Measurements from ENCODE around the gene CC2D1A.

The CC2D1A gene

GRCh38 chr19:13959141-13959961 is 53.4 kb downstream of the CC2D1A start:
- Histone ChIP-seq H3K9ac (ENCODE audit: low read length) (no peak overlapping the region), H3K4me2 (ENCODE audit: low read depth, low read length) (no peak overlapping the region), H2AFZ (ENCODE audit: low read length) (no peak overlapping the region), H3K4me3 (ENCODE audit: low read length) (no peak overlapping the region), H3K4me1 (ENCODE audit: low read length) (no peaks in the 10 kb centered on the region), H3K9me2 (replicated peaks; ENCODE audit: insufficient read depth, low read length) (no peaks in the 10 kb centered on the region), H3K79me2 (ENCODE audit: low read length) (peaks cover 3% of the 10 kb centered on the region), H3K36me3 (replicated peaks; ENCODE audit: insufficient read depth, low read length) (no peaks in the 10 kb centered on the region), H4K20me1 (ENCODE audit: insufficient read depth, low read length) (no peaks in the 10 kb centered on the region), H3K9me3 (replicated peaks; ENCODE audit: insufficient read depth, low read length) (no peaks in the 10 kb centered on the region), H3K27ac (ENCODE audit: low read length) (no peak overlapping the region), H3K27me3 (replicated peaks; ENCODE audit: insufficient read depth, low read length) (no peaks in the 10 kb centered on the region), H3F3A (ENCODE audit: insufficient read depth, low read length) (no peaks in the 10 kb centered on the region)
- no peak for TF ChIP-seq EZH2phosphoT487 (IDR thresholded peaks at IDR 0.05; ENCODE audit: low read length)
- no peak for TF ChIP-seq CTCF (IDR thresholded peaks at IDR 0.05; ENCODE audit: low read length)
- no peak for TF ChIP-seq EZH2 (optimal IDR thresholded peaks at IDR 0.05; ENCODE audit: low read depth, low read length)
- DNase-seq = no peak

GRCh38 chr19:13959962-13960862 is 54.2 kb downstream of the CC2D1A start:
- Histone ChIP-seq H3K9me2 (replicated peaks; ENCODE audit: insufficient read depth, low read length) (no peaks in the 10 kb centered on the region), H3K4me1 (ENCODE audit: low read length) (no peaks in the 10 kb centered on the region), H3F3A (ENCODE audit: insufficient read depth, low read length) (no peaks in the 10 kb centered on the region), H3K4me3 (ENCODE audit: low read length) (no peak overlapping the region), H2AFZ (ENCODE audit: low read length) (no peak overlapping the region), H3K79me2 (ENCODE audit: low read length) (no peaks in the 10 kb centered on the region), H4K20me1 (ENCODE audit: insufficient read depth, low read length) (no peaks in the 10 kb centered on the region), H3K4me2 (ENCODE audit: low read depth, low read length) (no peak overlapping the region), H3K9ac (ENCODE audit: low read length) (no peak overlapping the region), H3K27ac (ENCODE audit: low read length) (no peak overlapping the region), H3K9me3 (replicated peaks; ENCODE audit: insufficient read depth, low read length) (no peaks in the 10 kb centered on the region), H3K36me3 (replicated peaks; ENCODE audit: insufficient read depth, low read length) (no peaks in the 10 kb centered on the region), H3K27me3 (replicated peaks; ENCODE audit: insufficient read depth, low read length) (no peaks in the 10 kb centered on the region)
- TF ChIP-seq EZH2 (optimal IDR thresholded peaks at IDR 0.05; ENCODE audit: low read depth, low read length) (no peak), CTCF (IDR thresholded peaks at IDR 0.05; ENCODE audit: low read length) (peak; percentile 16), EZH2phosphoT487 (IDR thresholded peaks at IDR 0.05; ENCODE audit: low read length) (no peak)
- no peak for DNase-seq

- no peak for DNase-seq
- H3K4me3 ChIP-seq (ENCODE audit: low read length) = no peak overlapping the region
- H2AFZ ChIP-seq (ENCODE audit: low read length) = no peak overlapping the region
- H3K36me3 ChIP-seq (replicated peaks; ENCODE audit: insufficient read depth, low read length) = no peaks in the 10 kb centered on the region
- no peaks in the 10 kb centered on the region for H4K20me1 ChIP-seq (ENCODE audit: insufficient read depth, low read length)
- no peaks in the 10 kb centered on the region for H3K9me3 ChIP-seq (replicated peaks; ENCODE audit: insufficient read depth, low read length)
- no peaks in the 10 kb centered on the region for H3K79me2 ChIP-seq (ENCODE audit: low read length)
- no peaks in the 10 kb centered on the region for H3F3A ChIP-seq (ENCODE audit: insufficient read depth, low read length)
- H3K4me2 ChIP-seq (ENCODE audit: low read depth, low read length) = no peak overlapping the region
- no peak overlapping the region for H3K9ac ChIP-seq (ENCODE audit: low read length)
- no peaks in the 10 kb centered on the region for H3K9me2 ChIP-seq (replicated peaks; ENCODE audit: insufficient read depth, low read length)
- no peaks in the 10 kb centered on the region for H3K27me3 ChIP-seq (replicated peaks; ENCODE audit: insufficient read depth, low read length)
- TF ChIP-seq EZH2 (optimal IDR thresholded peaks at IDR 0.05; ENCODE audit: low read depth, low read length) (no peak), CTCF (IDR thresholded peaks at IDR 0.05; ENCODE audit: low read length) (no peak), EZH2phosphoT487 (IDR thresholded peaks at IDR 0.05; ENCODE audit: low read length) (no peak)
- no peaks in the 10 kb centered on the region for H3K4me1 ChIP-seq (ENCODE audit: low read length)
- no peak overlapping the region for H3K27ac ChIP-seq (ENCODE audit: low read length)
These were observed 55.1 kb downstream of the CC2D1A start for GRCh38 chr19:13960863-13961784.

Measured in MM.1S (cell line).